ENCODE measurements around the gene CCNL1.

GRCh38 chr3:157131861-157132260 is 28.1 kb downstream of the CCNL1 start:
- TF ChIP-seq, protein P1, sequence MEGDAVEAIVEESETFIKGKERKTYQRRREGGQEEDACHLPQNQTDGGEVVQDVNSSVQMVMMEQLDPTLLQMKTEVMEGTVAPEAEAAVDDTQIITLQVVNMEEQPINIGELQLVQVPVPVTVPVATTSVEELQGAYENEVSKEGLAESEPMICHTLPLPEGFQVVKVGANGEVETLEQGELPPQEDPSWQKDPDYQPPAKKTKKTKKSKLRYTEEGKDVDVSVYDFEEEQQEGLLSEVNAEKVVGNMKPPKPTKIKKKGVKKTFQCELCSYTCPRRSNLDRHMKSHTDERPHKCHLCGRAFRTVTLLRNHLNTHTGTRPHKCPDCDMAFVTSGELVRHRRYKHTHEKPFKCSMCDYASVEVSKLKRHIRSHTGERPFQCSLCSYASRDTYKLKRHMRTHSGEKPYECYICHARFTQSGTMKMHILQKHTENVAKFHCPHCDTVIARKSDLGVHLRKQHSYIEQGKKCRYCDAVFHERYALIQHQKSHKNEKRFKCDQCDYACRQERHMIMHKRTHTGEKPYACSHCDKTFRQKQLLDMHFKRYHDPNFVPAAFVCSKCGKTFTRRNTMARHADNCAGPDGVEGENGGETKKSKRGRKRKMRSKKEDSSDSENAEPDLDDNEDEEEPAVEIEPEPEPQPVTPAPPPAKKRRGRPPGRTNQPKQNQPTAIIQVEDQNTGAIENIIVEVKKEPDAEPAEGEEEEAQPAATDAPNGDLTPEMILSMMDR (IDR thresholded peaks at IDR 0.05): no peak
- TF ChIP-seq POLR2A (IDR thresholded peaks at IDR 0.05): no peak

Measured in Peyer's patch (tissue), 4 donors.